GM12875 (cell line): ENCODE data around the gene GIGYF2.
A peak's percentile ranks its signal among the peaks of the same experiment; 100 is the strongest.

ENCODE experiments used
- H3K4me3 ChIP-seq: one replicate; pipeline ENCODE4 v1.5.1; 2011; ENCODE audit warnings: low read depth, low read length, control low read depth
- CTCF ChIP-seq: IDR thresholded peaks from 2 replicates; pipeline ENCODE4 v1.5.1; 2011; ENCODE audit warnings: low read depth, mild to moderate bottlenecking, control low read depth, inconsistent platforms, low read length, moderate library complexity, borderline replicate concordance; ENCODE audit not compliant: insufficient read depth

The GIGYF2 gene

GRCh38 chr2:232659359-232659758 is 37.8 kb upstream of the GIGYF2 start:
- TF ChIP-seq CTCF: no peak
- no peak overlapping the region for H3K4me3 ChIP-seq

- no peak for TF ChIP-seq CTCF
- no peak overlapping the region for H3K4me3 ChIP-seq
Measured at GRCh38 chr2:232662486-232663260, 34.5 kb upstream of the GIGYF2 start.

GRCh38 chr2:232666051-232666805 is 30.9 kb upstream of the GIGYF2 start:
- no peak for TF ChIP-seq CTCF
- no peak overlapping the region for H3K4me3 ChIP-seq

DNA sequence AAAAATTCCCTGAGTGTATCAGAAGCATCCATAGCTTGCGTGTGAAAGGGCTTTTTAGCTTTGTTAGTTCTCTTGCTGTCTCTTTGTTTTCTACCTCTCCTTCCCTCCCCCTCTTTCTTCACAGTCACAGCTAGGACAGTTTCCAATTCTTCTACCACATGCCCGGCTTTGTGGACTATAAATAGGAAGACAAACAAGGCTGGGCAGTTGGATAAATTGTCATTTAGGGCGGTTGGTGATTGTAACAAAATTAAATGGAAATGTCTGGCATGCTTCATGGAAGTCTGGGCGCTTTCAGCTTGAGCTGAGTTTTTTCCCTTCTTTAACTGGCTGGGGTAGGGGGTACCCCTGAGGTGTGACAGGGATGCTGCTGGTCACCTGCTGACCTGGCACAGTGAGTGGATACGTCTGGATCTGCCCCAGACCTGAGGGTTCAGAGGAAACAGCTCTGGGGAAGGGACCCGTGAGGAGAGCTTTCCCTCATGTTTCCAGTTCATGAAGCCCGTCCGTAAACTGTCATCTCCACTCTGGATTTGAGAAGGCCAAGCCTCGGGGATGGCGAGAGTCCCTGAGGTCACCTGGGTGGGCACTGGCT is 29.0 kb upstream of the GIGYF2 start:
- no peak for TF ChIP-seq CTCF
- H3K4me3 ChIP-seq: no peak overlapping the region

DNA sequence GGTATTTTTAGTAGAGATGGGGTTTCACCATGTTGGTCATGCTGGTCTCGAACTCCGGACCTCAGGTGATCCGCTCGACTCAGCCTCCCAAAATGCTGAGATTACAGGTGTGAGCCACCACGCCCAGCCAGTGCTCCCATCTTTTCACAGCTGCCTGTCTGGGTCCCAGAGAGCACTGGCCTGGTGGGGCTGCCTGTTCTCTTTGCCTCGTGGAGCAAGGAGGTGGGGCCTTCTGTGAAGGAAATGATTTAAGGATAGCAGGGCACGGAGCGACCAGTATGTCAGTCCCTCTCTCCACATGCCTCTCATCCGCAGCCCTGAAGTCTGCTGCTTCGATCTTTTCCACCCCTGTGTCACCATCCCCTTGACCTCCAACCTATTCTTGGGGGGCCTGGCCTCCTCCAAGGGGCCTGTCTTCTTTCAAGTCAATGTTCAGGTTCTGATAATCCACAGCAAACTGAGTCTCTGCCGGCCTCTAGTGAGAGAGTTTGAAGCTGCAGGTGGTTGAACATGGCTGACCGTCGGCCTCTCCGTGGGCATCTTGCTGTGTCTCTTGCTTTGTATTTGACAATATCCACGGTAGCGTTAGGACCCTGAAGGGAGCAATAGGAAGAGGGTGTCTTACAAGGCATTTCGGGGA is 28.2 kb upstream of the GIGYF2 start:
- no peak overlapping the region for H3K4me3 ChIP-seq
- TF ChIP-seq CTCF: peak; percentile 32; the same call in 1 of the 2 replicates

DNA sequence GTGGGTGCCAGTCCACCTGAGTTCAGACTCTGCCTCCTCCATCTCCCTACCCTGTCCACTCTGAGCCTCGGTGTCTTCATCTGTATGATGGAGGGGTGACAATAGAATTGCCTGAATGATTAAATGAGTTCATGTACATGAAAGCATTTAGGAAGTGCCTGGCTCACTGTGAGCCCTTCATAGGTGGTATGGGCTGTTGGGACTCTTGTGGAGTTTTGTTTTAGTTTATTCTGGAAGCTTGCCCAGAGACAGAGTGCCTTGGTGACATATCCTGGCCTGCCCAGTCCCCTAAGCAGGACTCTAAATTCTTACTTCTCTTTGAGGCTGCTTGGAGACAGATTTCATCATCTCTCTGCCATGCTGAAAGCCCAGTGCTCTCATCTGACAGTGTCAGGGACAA is 24.5 kb upstream of the GIGYF2 start:
- no peak for TF ChIP-seq CTCF
- H3K4me3 ChIP-seq: no peak overlapping the region
